Cardiac septum (tissue), 1 donor: ENCODE results near the gene MARCHF3. TPM values are rescaled to one million over a fixed set of nuclear protein-coding genes. Genes with fewer than 3 reads are reported as not detected.
A peak's percentile ranks its signal among the peaks of the same experiment; 100 is the strongest.
"Not testable (repeated sequence)": the region's sequence is repeated elsewhere in the genome, so short reads cannot be mapped to it uniquely, and the experiment has no call there.

Source experiments
- DNase-seq: peaks from one replicate; pipeline ENCODE4 v3.0.0-alpha.2; 2020; ENCODE audit warnings: low spot score
- intact Hi-C: fragments of 100-400 bp; cut with DNase I; formaldehyde crosslinking; loops from one replicate; pipeline ENCODE4 v1.14.0; 2022
- total RNA-seq: library from RNA; stranded (reverse); fragmentation: NEBNext Ultra II Directional; extraction: Animal tissue kit (Norgen Biotek cat#: 25700); gene quantifications from one replicate; pipeline ENCODE4 v1.2.1, GENCODE V29; 2021
- donor health status: DM: no; HTN: no; CAD: no.

MARCHF3 gene
- total RNA-seq, 1 donor from 2014 or later: 61.0 TPM

DNA sequence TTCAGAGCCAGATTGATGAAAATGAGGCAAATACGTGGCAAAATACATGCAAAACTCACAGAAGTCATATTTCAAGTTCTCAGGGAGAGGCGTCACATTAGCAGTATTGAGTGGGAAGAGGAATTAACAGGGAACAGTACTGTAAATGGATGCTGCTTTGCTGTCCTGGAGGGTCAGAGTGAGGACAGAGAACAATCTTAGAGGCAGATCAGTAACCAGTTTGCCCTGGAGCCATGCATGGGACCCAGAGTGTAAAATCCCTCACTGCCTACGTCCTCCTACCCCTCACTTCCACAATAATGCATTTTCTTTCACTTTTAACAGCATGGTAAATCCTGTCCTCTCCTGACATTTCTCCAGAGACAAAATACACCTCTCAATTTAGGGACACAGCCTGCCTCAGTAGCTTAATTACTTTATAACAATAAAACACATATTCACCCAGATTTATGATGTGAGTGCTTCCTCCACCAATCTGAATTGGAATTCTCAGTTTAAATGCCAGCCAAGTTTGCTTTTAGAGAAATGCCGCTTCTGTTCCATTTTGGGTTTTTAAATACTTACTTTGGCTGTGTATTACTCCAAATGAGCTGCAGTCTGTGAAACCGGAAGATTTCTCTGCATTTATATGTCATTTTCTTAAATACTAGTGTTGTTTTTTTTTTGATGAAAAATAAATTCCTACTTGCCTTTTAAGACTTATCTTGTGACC is 183.5 kb downstream of the MARCHF3 start:
- intact Hi-C loops: loop anchor here (5.0 kb wide), 1 partner anchor 195 kb away; no protein-coding TSS in a partner anchor
- no peak for DNase-seq

GRCh38 chr5:126846344-126846743 is 184.0 kb downstream of the MARCHF3 start:
- intact Hi-C loops: loop anchor here (5.0 kb wide), 1 partner anchor 196 kb away; no protein-coding TSS in a partner anchor
- no peak for DNase-seq

- DNase-seq: peak; percentile 91
- intact Hi-C loops: loop anchor here (5.0 kb wide), 1 partner anchor 197 kb away; no protein-coding TSS in a partner anchor
Measured at GRCh38 chr5:126845470-126846070, 184.8 kb downstream of the MARCHF3 start.

DNA sequence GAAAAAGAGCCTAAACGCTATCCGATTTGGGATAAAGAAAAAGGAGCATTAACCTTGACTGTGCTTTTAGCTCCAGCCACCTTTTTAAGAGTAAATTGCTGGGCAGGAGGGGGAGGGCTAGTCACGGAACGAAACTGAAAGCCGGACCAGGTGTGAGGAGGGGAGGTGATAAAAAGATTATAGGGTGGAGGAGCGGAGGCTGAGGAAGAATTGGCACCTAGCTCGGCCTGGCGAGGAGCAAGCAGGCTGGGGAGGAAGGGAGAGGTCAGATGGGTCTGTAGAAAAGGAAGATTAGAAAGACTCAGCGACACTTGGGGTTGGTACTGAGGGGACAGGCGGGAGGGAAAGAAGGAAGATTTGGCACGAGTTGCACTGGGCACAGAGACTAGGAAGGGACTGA is 187.0 kb downstream of the MARCHF3 start:
- DNase-seq: not testable (repeated sequence)

GRCh38 chr5:126839407-126839806 is 191.0 kb downstream of the MARCHF3 start:
- DNase-seq: not testable (repeated sequence)
- intact Hi-C loops: loop anchor here (5.0 kb wide), 1 partner anchor 653 kb away; no protein-coding TSS in a partner anchor

More for the DNA sequence above, 187.0 kb downstream of the MARCHF3 start:
- intact Hi-C loops: not testable (repeated sequence)

GRCh38 chr5:126837906-126838539 is 192.3 kb downstream of the MARCHF3 start:
- intact Hi-C loops: loop anchor here (5.0 kb wide), 1 partner anchor 654 kb away; no protein-coding TSS in a partner anchor
- no peak for DNase-seq

DNA sequence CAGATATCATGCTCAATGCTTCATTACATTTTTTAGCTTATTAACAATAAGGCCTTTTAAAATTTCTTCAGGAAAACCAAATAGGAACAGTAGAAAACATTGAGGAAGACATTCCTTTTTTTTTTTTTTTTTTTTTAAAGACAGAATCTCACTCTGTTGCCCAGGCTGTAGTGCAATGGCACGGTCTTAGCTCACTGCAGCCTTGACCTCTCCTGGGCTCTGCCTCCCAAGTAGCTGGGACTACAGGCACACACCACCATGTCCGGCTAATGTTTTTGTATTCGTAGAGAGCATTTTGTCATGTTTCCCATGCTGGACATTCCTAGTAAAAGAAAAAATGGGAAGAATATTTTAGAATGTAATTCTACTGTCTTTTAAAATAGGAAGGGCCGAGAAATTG is 193.1 kb downstream of the MARCHF3 start:
- no peak for DNase-seq
- intact Hi-C loops: loop anchor here (5.0 kb wide), 1 partner anchor 655 kb away; no protein-coding TSS in a partner anchor

DNA sequence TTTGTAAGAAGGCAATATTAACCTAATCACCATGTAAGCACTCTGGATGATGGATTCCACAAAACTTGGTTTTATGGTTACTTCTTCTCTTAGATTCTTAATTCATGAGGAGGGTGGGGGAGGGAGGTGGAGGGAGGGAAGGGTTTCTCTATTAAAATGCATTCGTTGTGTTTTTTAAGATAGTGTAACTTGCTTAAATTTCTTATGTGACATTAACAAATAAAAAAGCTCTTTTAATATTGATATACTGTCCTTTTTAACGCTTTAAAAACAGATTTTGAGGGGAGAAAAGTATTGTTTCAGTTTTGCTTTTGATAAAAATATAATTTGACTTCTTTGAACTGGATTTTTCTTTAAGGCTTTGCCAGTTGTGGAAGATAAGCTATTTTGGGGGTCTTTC is 193.6 kb downstream of the MARCHF3 start:
- intact Hi-C loops: loop anchor here (5.0 kb wide), 1 partner anchor 656 kb away; no protein-coding TSS in a partner anchor

GRCh38 chr5:126831156-126831555 is 199.2 kb downstream of the MARCHF3 start:
- intact Hi-C loops: no loop called here
- DNase-seq: no peak

More for the DNA sequence above, 193.6 kb downstream of the MARCHF3 start:
- no peak for DNase-seq

- intact Hi-C loops: no loop called here
- no peak for DNase-seq
Measured at GRCh38 chr5:126830061-126830460, 200.3 kb downstream of the MARCHF3 start.

DNA sequence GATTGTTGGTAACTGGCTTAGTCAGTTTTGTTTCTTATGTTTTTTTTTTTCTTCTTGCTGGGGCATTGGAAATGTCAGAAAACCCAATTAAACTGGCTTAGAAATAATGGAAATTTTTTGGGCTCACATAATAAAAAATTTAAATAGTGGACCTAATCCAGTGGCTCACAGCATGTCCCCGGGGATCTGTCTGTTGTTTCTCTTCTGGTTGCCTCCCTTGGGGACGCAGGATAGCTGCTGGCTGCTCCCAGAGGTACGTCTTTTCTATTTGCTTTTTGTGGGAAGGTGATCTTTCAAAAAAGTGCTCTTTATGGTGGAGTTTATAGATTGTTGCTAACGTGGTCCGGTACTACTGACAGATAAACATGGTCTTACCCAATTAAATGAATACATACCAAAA is 201.3 kb downstream of the MARCHF3 start:
- intact Hi-C loops: no loop called here
- no peak for DNase-seq

DNA sequence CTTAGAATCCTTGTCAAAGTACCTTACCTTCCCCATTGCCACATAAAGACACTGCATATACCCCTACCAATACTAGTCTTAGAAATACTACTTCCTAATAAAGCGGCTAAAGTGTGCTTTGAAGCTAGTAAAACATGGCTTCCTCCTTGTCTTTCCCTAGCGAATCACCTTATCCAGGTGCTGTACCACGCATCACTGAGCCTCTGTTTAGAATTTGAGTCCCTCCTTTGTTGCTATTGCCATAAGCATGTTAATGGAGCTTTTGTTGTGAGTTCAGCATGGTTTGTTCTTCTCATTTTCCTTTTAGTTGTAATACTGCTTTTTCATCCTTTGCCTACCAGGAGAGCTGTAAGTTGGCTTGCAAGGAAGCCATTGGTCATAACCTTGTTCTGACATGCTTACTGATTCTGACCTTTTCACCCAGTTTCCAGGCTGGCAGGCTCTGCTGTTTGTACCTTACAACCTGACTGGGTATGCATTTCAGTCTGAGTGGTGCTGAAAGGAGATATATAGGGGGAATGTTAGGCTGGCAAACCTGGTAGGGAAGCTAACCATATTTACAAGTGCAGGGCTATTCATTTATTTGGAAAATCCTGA is 203.6 kb downstream of the MARCHF3 start:
- DNase-seq: no peak
- intact Hi-C loops: no loop called here

GRCh38 chr5:126819253-126819652 is 211.1 kb downstream of the MARCHF3 start:
- intact Hi-C loops: no loop called here
- no peak for DNase-seq

- no peak for DNase-seq
- intact Hi-C loops: no loop called here
Measured at GRCh38 chr5:126818736-126819135, 211.6 kb downstream of the MARCHF3 start.

Other genes with a start within 250 kb of the MARCHF3 start
- gene C5orf63, start 42.9 kb upstream of the MARCHF3 start, total RNA-seq: 11.5 TPM